Activated naive CD8-positive, alpha-beta T cell treated with anti-CD3 and anti-CD28 coated beads for 36 hours (primary cell): Measurements from ENCODE around the gene FBLN5. TPM values are rescaled to one million over a fixed set of nuclear protein-coding genes. Genes with fewer than 3 reads are reported as not detected.

Experiments used
- DNase-seq: peaks from one replicate; pipeline ENCODE4 v3.0.0; 2021
- H3K27ac Mint-ChIP-seq: one replicate; pipeline ENCODE4 v1.8.0; 2022; ENCODE audit warnings: mild to moderate bottlenecking, moderate library complexity, mixed read lengths
- H3K27me3 Mint-ChIP-seq: one replicate; pipeline ENCODE4 v1.8.0; 2022; ENCODE audit warnings: mild to moderate bottlenecking, mixed read lengths
- H3K36me3 Mint-ChIP-seq: one replicate; pipeline ENCODE4 v1.8.0; 2021; ENCODE audit warnings: mild to moderate bottlenecking, mixed read lengths
- H3K4me1 Mint-ChIP-seq: one replicate; pipeline ENCODE4 v1.8.0; 2021; ENCODE audit warnings: mixed read lengths
- H3K4me3 Mint-ChIP-seq: one replicate; pipeline ENCODE4 v1.8.0; 2022; ENCODE audit warnings: mild to moderate bottlenecking, moderate library complexity, mixed read lengths
- H3K9me3 Mint-ChIP-seq: one replicate; pipeline ENCODE4 v1.8.0; 2022; ENCODE audit warnings: mixed read lengths
- total RNA-seq, 2 experiments: library from RNA; stranded (reverse); gene quantifications; one replicate each; pipeline ENCODE4 v1.2.3, GENCODE V29; 2021

FBLN5 gene
- total RNA-seq, 2 experiments from 2014 or later: 1.3 to 1.6 TPM

DNA sequence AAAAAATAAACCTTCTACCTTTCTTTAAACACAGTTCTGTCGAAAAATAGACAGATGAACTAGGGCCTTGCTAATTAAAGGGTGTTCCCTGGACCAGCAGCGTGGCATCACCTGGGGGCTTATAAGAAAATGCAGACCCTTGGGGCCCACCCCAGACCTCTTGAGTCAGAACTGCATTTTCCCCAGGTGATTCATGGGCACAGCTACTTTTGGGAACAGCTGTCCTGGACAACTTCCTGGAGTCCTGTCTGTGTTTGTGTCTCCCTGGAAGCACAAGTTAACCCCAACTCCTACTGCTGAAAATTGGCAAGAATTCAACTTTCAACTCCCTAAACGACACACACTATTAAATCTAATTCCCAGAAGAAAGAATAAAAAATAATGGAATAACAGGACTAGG, 17.8 kb downstream of the FBLN5 start:
- H3K36me3 Mint-ChIP-seq: no peaks in the 10 kb centered on the region
- no peak overlapping the region for H3K27ac Mint-ChIP-seq
- DNase-seq: no peak
- no peaks in the 10 kb centered on the region for H3K9me3 Mint-ChIP-seq
- H3K4me1 Mint-ChIP-seq: no peaks in the 10 kb centered on the region
- H3K4me3 Mint-ChIP-seq: no peak overlapping the region
- no peaks in the 10 kb centered on the region for H3K27me3 Mint-ChIP-seq

DNA sequence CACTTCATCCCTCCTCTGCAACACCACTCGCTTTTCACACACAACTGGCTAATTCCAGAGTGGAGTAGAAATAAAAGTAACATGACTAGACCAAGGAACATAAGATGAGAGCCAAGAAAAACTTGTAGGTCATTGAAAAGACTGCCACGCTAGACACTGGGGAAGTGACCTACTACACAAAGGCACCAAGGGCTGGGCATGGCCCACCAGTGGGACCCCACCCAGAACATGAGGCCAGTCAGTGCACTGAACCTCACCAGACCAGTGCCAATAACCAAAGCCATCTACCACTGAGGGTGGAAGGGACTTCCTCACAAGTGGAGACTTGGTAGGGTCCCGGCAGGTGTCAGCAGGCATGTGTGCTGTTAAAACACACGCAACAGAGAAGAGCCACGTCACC, 19.7 kb downstream of the FBLN5 start:
- H3K27ac Mint-ChIP-seq: no peak overlapping the region
- no peak overlapping the region for H3K4me3 Mint-ChIP-seq
- DNase-seq: no peak

GRCh38 chr14:91927191-91927590, 20.3 kb downstream of the FBLN5 start:
- DNase-seq: no peak
- Mint-ChIP-seq H3K36me3 (no peaks in the 10 kb centered on the region), H3K4me1 (no peaks in the 10 kb centered on the region)

More for the DNA sequence above, 19.7 kb downstream of the FBLN5 start:
- Mint-ChIP-seq H3K9me3 (no peaks in the 10 kb centered on the region), H3K27me3 (no peaks in the 10 kb centered on the region), H3K4me1 (no peaks in the 10 kb centered on the region), H3K36me3 (no peaks in the 10 kb centered on the region)

GRCh38 chr14:91926131-91926890, 21.2 kb downstream of the FBLN5 start:
- no peaks in the 10 kb centered on the region for H3K4me1 Mint-ChIP-seq

More at GRCh38 chr14:91927191-91927590, 20.3 kb downstream of the FBLN5 start:
- Mint-ChIP-seq H3K4me3 (no peak overlapping the region), H3K9me3 (no peaks in the 10 kb centered on the region), H3K27me3 (no peaks in the 10 kb centered on the region), H3K27ac (no peak overlapping the region)

GRCh38 chr14:91925727-91926121, 21.8 kb downstream of the FBLN5 start:
- no peaks in the 10 kb centered on the region for H3K9me3 Mint-ChIP-seq
- H3K27me3 Mint-ChIP-seq: no peaks in the 10 kb centered on the region
- no peak overlapping the region for H3K27ac Mint-ChIP-seq
- H3K4me3 Mint-ChIP-seq: no peak overlapping the region
- no peaks in the 10 kb centered on the region for H3K36me3 Mint-ChIP-seq
- no peaks in the 10 kb centered on the region for H3K4me1 Mint-ChIP-seq
- DNase-seq: no peak

More at GRCh38 chr14:91926131-91926890, 21.2 kb downstream of the FBLN5 start:
- Mint-ChIP-seq H3K4me3 (no peak overlapping the region), H3K9me3 (no peaks in the 10 kb centered on the region), H3K27ac (no peak overlapping the region), H3K27me3 (no peaks in the 10 kb centered on the region), H3K36me3 (no peaks in the 10 kb centered on the region)
- no peak for DNase-seq

DNA sequence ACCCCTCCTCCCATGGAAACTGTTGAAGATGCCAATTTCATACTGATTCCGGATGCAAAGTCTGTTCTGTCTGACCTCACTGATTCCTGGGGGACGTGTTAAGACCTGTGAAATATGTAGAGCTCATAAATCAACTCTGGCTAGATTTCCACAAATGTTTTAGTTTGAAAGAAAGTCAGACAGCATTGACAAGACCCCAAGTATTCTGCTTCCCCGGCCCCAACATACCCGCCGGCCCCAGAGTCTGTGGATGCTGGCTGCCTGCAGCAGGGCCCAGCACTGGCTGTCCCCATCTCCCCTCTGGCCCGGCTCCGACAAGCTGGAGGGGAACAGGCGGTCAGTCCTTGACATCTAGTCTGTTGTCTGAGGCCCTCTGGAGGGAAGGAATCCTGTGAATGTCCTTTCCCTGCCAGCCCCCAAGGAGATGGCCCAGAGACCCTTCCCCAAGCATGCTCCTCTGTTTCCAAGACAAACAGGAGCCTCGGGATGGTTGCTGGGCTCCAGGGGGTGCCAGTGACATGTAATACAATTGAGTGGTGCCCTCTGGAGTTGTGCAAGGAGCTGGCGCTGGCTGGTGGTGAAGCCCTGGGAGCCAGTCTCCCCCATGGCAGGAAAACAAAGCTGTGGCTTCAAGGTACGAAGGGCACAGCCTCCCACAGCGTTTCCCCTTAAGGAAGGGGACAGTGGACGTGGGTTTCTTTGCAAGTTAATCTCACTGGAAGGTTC, 22.3 kb downstream of the FBLN5 start:
- Mint-ChIP-seq H3K4me3 (no peak overlapping the region), H3K27me3 (no peaks in the 10 kb centered on the region), H3K27ac (no peak overlapping the region), H3K4me1 (no peaks in the 10 kb centered on the region), H3K9me3 (no peaks in the 10 kb centered on the region), H3K36me3 (no peaks in the 10 kb centered on the region)
- no peak for DNase-seq

DNA sequence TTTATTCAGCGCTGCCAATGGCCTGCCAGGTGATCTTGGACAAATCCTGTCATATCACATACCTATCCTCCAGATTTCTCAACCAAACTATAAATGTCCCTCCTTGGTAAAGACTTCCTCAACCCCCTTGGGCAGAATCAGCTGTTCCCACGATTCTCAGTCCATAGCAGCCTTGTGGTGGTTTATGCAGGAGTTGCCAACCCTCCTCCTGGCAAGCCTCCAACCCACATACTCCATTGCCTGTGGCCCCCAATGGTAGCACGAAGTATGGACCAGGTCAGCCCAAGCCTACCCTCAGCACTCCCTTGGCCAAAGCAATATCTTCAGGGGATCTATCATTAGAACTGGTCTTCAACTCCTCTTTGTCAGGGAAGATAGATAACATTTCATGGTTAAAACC, 27.0 kb downstream of the FBLN5 start:
- Mint-ChIP-seq H3K36me3 (no peaks in the 10 kb centered on the region), H3K27ac (no peak overlapping the region), H3K9me3 (peaks cover 1% of the 10 kb centered on the region), H3K4me3 (no peak overlapping the region), H3K27me3 (no peaks in the 10 kb centered on the region), H3K4me1 (no peaks in the 10 kb centered on the region)
- no peak for DNase-seq

DNA sequence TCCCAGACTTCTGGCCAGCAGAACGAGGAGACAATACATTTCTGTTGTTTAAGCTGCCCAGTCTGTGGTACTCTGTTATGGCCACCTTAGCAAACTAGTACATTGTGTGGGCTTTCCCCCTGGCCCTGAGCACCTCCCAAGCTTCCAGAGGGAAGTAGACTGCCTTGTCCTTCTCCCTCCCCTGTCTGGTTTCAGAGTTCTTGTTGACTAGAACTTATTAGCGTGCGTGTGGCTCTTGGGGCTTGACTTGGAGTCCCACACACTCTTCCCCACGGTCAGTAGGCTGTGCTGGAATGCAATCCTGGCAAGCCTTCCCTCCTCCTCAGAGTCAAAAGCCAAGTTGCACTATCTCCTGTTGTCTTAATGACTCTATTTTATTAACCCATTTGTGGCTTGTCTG, 27.7 kb downstream of the FBLN5 start:
- no peak for DNase-seq
- Mint-ChIP-seq H3K4me3 (no peak overlapping the region), H3K27me3 (no peaks in the 10 kb centered on the region), H3K36me3 (no peaks in the 10 kb centered on the region), H3K27ac (no peak overlapping the region), H3K4me1 (no peaks in the 10 kb centered on the region), H3K9me3 (peaks cover 1% of the 10 kb centered on the region)

DNA sequence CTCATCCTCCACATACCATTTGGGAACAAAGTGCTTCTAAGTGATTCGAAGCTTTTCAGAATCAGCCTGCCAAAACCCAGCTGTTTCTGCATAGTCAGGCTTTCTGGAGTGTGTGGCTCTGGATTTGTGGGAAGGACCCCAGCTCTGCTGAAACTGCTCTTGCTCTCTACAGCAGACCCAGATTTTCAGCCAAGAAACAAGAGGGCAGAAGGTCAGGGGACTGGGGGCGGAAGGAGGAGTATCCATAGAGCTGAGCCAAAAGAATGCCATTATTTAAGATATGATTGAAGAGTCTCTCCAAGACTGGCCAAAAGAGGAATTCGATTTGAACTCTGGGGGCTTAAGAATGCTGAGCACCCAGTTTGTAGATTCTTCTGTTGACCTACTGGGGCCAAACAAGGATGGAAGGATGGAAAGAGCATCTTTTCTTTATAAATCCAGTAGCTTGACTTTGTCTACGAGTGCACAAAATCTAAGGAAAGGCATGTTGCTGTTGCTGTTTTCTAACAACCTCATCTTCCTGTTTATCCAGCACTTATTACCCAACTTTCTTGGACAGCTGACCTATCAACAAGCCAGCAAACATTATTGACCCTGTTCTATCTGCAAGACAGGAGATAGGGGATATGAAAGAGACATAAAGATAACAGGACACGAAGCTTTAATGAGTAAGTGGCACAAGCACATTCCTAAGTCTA, 29.2 kb downstream of the FBLN5 start:
- Mint-ChIP-seq H3K27ac (no peak overlapping the region), H3K4me3 (no peak overlapping the region), H3K4me1 (no peaks in the 10 kb centered on the region), H3K36me3 (no peaks in the 10 kb centered on the region), H3K9me3 (peaks cover 1% of the 10 kb centered on the region), H3K27me3 (no peaks in the 10 kb centered on the region)
- DNase-seq: no peak

GRCh38 chr14:91912035-91912434, 35.5 kb downstream of the FBLN5 start:
- H3K9me3 Mint-ChIP-seq: peaks cover 1% of the 10 kb centered on the region
- H3K4me3 Mint-ChIP-seq: no peak overlapping the region
- no peak overlapping the region for H3K27ac Mint-ChIP-seq
- no peaks in the 10 kb centered on the region for H3K36me3 Mint-ChIP-seq
- DNase-seq: no peak
- peaks cover 12% of the 10 kb centered on the region for H3K4me1 Mint-ChIP-seq
- no peaks in the 10 kb centered on the region for H3K27me3 Mint-ChIP-seq

GRCh38 chr14:91911474-91912032, 35.9 kb downstream of the FBLN5 start:
- Mint-ChIP-seq H3K9me3 (peaks cover 1% of the 10 kb centered on the region), H3K36me3 (no peaks in the 10 kb centered on the region), H3K27me3 (no peaks in the 10 kb centered on the region), H3K27ac (no peak overlapping the region), H3K4me3 (no peak overlapping the region), H3K4me1 (peaks cover 12% of the 10 kb centered on the region)
- peak; percentile 32 for DNase-seq

DNA sequence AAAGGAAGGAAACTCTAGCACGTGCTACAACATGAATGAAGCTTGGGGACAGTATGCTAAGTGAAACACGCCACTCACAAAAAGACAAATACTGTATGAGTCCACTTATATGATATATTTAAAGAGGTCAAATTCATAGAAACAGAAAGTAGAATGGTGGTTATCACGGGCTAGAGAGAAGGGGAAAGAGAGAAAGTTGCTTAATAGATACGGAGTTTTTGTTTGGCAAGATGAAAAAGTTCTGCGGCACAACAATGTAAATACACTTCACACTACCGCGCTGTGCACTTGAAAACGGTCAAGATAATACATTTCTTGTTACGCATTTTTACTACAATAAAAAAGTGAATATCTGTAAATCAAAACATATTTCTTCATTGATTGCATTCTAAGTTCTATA, 37.3 kb downstream of the FBLN5 start:
- peaks cover 12% of the 10 kb centered on the region for H3K4me1 Mint-ChIP-seq
- no peak overlapping the region for H3K4me3 Mint-ChIP-seq
- DNase-seq: no peak
- no peaks in the 10 kb centered on the region for H3K9me3 Mint-ChIP-seq
- H3K36me3 Mint-ChIP-seq: no peaks in the 10 kb centered on the region
- no peak overlapping the region for H3K27ac Mint-ChIP-seq
- no peaks in the 10 kb centered on the region for H3K27me3 Mint-ChIP-seq

DNA sequence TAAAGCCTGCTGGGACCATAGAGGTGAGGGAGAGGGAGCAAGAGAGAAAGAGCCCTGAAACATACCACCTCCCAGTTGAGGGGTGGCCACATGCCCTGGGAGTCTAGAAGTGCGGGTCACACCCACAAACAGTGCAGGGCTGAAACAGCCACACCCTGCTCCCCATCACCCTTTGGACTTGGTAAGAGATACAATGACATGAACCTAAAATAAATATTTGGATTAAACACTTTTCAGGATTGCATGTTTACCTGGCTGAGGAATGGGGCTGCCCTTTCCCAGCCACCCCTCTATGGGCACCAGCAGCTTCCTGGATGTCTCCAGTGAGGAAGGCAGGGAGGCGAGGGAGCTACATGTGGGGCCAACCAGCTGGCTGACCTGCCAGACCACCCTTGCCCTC, 41.1 kb downstream of the FBLN5 start:
- Mint-ChIP-seq H3K27ac (no peak overlapping the region), H3K4me1 (peaks cover 8% of the 10 kb centered on the region), H3K4me3 (no peak overlapping the region), H3K9me3 (no peaks in the 10 kb centered on the region), H3K27me3 (no peaks in the 10 kb centered on the region), H3K36me3 (no peaks in the 10 kb centered on the region)
- no peak for DNase-seq

GRCh38 chr14:91904956-91905645, 42.4 kb downstream of the FBLN5 start:
- no peak for DNase-seq
- H3K27ac Mint-ChIP-seq: no peak overlapping the region
- no peak overlapping the region for H3K4me3 Mint-ChIP-seq
- peaks cover under 1% of the 10 kb centered on the region for H3K4me1 Mint-ChIP-seq
- H3K9me3 Mint-ChIP-seq: no peaks in the 10 kb centered on the region
- H3K27me3 Mint-ChIP-seq: no peaks in the 10 kb centered on the region
- H3K36me3 Mint-ChIP-seq: no peaks in the 10 kb centered on the region

GRCh38 chr14:91904483-91904882, 43.0 kb downstream of the FBLN5 start:
- Mint-ChIP-seq H3K4me1 (peaks cover 1% of the 10 kb centered on the region), H3K36me3 (no peaks in the 10 kb centered on the region), H3K4me3 (no peak overlapping the region), H3K27me3 (no peaks in the 10 kb centered on the region), H3K27ac (no peak overlapping the region), H3K9me3 (no peaks in the 10 kb centered on the region)
- no peak for DNase-seq
